Measurements from ENCODE around the gene ZNF20.
"Not testable (repeated sequence)": the region's sequence is repeated elsewhere in the genome, so short reads cannot be mapped to it uniquely, and the experiment has no call there.

The ZNF20 gene

GRCh38 chr19:12098040-12098439, 42.1 kb downstream of the ZNF20 start:
- Mint-ChIP-seq H3K4me1 (no peaks in the 10 kb centered on the region), H3K9me3 (no peaks in the 10 kb centered on the region), H3K27ac (ENCODE audit: low read depth) (no peak overlapping the region), H3K4me3 (no peak overlapping the region), H3K36me3 (ENCODE audit: insufficient read depth) (no peaks in the 10 kb centered on the region), H3K27me3 (no peaks in the 10 kb centered on the region)
- DNase-seq (ENCODE audit: low spot score in 2 of 2) (no peak), ATAC-seq (replicated peaks; ENCODE audit: extremely low read depth, poor library complexity, severe bottlenecking) (no peak)

DNA sequence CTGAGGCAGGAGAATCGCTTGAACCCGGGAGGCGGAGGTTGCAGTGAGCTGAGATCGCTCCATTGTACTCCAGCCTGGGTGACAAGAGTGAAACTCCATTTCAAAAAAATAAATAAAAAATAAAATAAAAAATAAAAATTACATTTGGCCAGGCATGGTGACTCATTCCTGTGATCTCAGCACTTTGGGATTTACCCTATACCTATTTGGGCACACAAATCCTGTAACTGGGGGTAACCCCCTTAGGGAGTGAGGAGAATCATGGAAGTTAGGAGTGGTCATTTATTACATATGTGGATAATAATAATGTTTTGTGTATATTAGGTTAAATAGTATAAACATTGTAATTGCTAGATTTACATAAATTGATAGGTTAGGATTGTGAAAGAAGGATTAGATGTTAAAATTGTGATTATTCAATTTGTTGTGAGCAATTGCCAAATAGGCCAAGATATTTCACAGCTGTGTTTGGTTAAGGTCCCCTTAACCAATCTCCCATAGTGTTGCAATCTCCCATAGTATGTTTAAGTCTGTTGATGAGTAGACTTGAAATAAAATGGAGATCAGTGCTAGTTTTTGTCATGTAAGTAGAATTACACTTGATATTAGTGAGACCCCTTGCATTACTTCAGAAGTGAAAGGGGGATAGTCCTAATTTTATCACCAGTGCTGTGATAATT, 44.9 kb downstream of the ZNF20 start:
- Mint-ChIP-seq H3K4me3 (no peak overlapping the region), H3K36me3 (ENCODE audit: insufficient read depth) (no peaks in the 10 kb centered on the region), H3K9me3 (no peaks in the 10 kb centered on the region), H3K27ac (ENCODE audit: low read depth) (no peak overlapping the region), H3K27me3 (peaks cover 7% of the 10 kb centered on the region), H3K4me1 (peaks cover 9% of the 10 kb centered on the region)
- DNase-seq (ENCODE audit: low spot score in 2 of 2) = no peak
- no peak for ATAC-seq (replicated peaks; ENCODE audit: extremely low read depth, poor library complexity, severe bottlenecking)

- peaks cover 9% of the 10 kb centered on the region for H3K4me1 Mint-ChIP-seq
- H3K9me3 Mint-ChIP-seq = no peaks in the 10 kb centered on the region
- H3K4me3 Mint-ChIP-seq = no peak overlapping the region
- H3K36me3 Mint-ChIP-seq (ENCODE audit: insufficient read depth) = no peaks in the 10 kb centered on the region
- DNase-seq (ENCODE audit: low spot score in 2 of 2) (no peak), ATAC-seq (replicated peaks; ENCODE audit: extremely low read depth, poor library complexity, severe bottlenecking) (no peak)
- H3K27ac Mint-ChIP-seq (ENCODE audit: low read depth) = no peak overlapping the region
- H3K27me3 Mint-ChIP-seq = peaks cover 7% of the 10 kb centered on the region
Measured at GRCh38 chr19:12093777-12094176, 46.4 kb downstream of the ZNF20 start.

- H3K27ac Mint-ChIP-seq (ENCODE audit: low read depth) = no peak overlapping the region
Measured at GRCh38 chr19:12092956-12093355, 47.2 kb downstream of the ZNF20 start.

DNA sequence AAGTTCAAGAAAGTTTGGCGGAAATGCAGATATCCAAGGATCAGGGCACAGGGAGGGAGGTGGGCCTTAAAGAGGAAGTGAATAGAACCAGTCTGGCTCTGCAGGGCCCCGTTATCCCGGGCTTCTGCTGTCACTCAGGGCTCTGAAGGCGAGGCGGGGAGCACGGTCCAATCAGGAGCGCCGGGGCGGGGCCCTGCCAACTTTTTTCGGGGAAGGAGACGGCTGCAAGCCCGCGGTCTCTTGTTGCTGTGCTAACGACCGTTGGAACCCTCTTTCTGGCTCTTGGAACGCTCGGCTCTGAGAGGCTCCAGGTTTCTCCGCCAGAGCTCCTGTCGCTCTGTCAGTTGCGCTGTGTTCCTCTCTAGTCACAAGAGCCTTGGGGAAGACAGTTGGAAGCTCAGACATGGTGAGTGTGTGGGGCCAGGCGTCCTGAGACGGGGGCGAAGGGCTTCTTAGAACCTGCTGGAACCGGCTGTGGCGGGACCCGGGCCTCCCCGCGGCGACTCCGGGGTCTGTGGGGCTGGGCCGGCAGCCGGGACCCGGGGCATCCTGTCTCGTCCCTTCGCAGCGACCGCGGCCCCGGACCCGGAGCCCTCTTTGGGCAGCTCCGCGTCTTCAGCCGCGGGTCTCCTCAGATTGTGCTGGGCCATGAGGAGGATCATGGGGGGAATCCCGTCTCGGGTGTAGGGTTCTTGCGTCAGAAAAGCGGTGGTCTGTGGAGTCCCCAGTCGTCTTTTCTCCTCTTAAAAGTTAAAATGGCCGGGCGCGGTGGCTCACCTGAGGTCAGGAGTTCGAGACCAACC, 47.9 kb downstream of the ZNF20 start:
- DNase-seq (ENCODE audit: low spot score in 2 of 2) (no peak), ATAC-seq (replicated peaks; ENCODE audit: extremely low read depth, poor library complexity, severe bottlenecking) (peak; percentile 40)
- no peaks in the 10 kb centered on the region for H3K9me3 Mint-ChIP-seq
- peaks cover 7% of the 10 kb centered on the region for H3K27me3 Mint-ChIP-seq
- H3K4me1 Mint-ChIP-seq = peaks cover 9% of the 10 kb centered on the region
- H3K27ac Mint-ChIP-seq (ENCODE audit: low read depth) = no peak overlapping the region
- H3K36me3 Mint-ChIP-seq (ENCODE audit: insufficient read depth) = no peaks in the 10 kb centered on the region
- peak overlapping the region; percentile 68 for H3K4me3 Mint-ChIP-seq

More at GRCh38 chr19:12092956-12093355, 47.2 kb downstream of the ZNF20 start:
- no peak for DNase-seq (ENCODE audit: low spot score in 2 of 2)
- Mint-ChIP-seq H3K4me3 (peak overlapping the region; percentile 68), H3K9me3 (no peaks in the 10 kb centered on the region), H3K27me3 (peaks cover 7% of the 10 kb centered on the region), H3K4me1 (peaks cover 9% of the 10 kb centered on the region), H3K36me3 (ENCODE audit: insufficient read depth) (no peaks in the 10 kb centered on the region)
- no peak for ATAC-seq (replicated peaks; ENCODE audit: extremely low read depth, poor library complexity, severe bottlenecking)

DNA sequence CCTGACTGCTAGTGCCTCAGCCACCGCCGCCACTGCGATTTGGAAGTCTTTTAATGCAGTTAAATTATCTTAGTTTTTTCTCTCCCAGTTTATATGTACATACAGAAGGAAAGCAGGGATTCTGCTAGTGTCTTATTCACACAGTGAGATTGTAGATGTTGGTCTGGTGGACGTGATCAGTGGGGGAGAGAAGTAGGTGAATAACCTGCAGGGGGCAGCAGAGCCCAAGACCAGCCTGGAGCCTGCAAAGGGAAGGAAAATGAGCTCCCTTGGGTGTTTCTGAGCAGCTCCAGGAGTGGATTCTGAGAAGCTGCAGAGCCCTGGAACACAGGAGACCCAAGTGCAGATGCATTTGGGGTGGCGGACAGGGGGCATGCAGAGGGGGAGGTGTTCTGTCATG, 49.3 kb downstream of the ZNF20 start:
- ATAC-seq (replicated peaks; ENCODE audit: extremely low read depth, poor library complexity, severe bottlenecking) = no peak
- Mint-ChIP-seq H3K4me1 (peaks cover 9% of the 10 kb centered on the region), H3K9me3 (no peaks in the 10 kb centered on the region), H3K27me3 (peaks cover 7% of the 10 kb centered on the region), H3K36me3 (ENCODE audit: insufficient read depth) (no peaks in the 10 kb centered on the region), H3K27ac (ENCODE audit: low read depth) (no peak overlapping the region), H3K4me3 (no peak overlapping the region)
- peak in 1 of 2 donors; percentile 16 for DNase-seq (ENCODE audit: low spot score in 2 of 2)

GRCh38 chr19:12085074-12085818, 54.9 kb downstream of the ZNF20 start:
- Mint-ChIP-seq H3K36me3 (ENCODE audit: insufficient read depth) (no peaks in the 10 kb centered on the region), H3K9me3 (no peaks in the 10 kb centered on the region), H3K4me1 (no peaks in the 10 kb centered on the region), H3K27ac (ENCODE audit: low read depth) (no peak overlapping the region), H3K4me3 (no peak overlapping the region), H3K27me3 (no peaks in the 10 kb centered on the region)
- ATAC-seq (replicated peaks; ENCODE audit: extremely low read depth, poor library complexity, severe bottlenecking) = no peak
- no peak for DNase-seq (ENCODE audit: low spot score in 2 of 2)

- H3K4me3 Mint-ChIP-seq; H3K4me1 Mint-ChIP-seq; H3K27ac Mint-ChIP-seq (ENCODE audit: low read depth); DNase-seq (ENCODE audit: low spot score in 2 of 2); ATAC-seq (replicated peaks; ENCODE audit: extremely low read depth, poor library complexity, severe bottlenecking); H3K36me3 Mint-ChIP-seq (ENCODE audit: insufficient read depth); H3K27me3 Mint-ChIP-seq; H3K9me3 Mint-ChIP-seq: not testable (repeated sequence)
Measured at GRCh38 chr19:12083336-12083735, 56.8 kb downstream of the ZNF20 start.

Measured in central memory CD8-positive, alpha-beta T cell (primary cell).